HG02610 (cell line): ENCODE measurements around the gene OSBPL3.

Experiments used
- ATAC-seq: cut with Tn5 transposase; IDR thresholded peaks from one replicate; pipeline ENCODE4 v1.9.1; 2021; ENCODE audit warnings: mild to moderate bottlenecking, moderate library complexity; ENCODE audit not compliant: unreplicated experiment

OSBPL3 gene

GRCh38 chr7:24959735-24960485 lies 20.1 kb downstream of the OSBPL3 start:
- ATAC-seq: no peak

GRCh38 chr7:24958399-24958798 lies 21.6 kb downstream of the OSBPL3 start:
- no peak for ATAC-seq

- ATAC-seq: no peak
Observed at GRCh38 chr7:24956021-24956420, 24.0 kb downstream of the OSBPL3 start.

- ATAC-seq: no peak
Observed at GRCh38 chr7:24955313-24955712, 24.7 kb downstream of the OSBPL3 start.

- no peak for ATAC-seq
Observed at GRCh38 chr7:24952464-24952863, 27.5 kb downstream of the OSBPL3 start.

- no peak for ATAC-seq
Observed at GRCh38 chr7:24951441-24951980, 28.5 kb downstream of the OSBPL3 start.

GRCh38 chr7:24949884-24950283 lies 30.1 kb downstream of the OSBPL3 start:
- no peak for ATAC-seq

- ATAC-seq: peak; percentile 60
Observed at GRCh38 chr7:24948739-24949138, 31.2 kb downstream of the OSBPL3 start.

GRCh38 chr7:24946467-24946866 lies 33.5 kb downstream of the OSBPL3 start:
- ATAC-seq: no peak

- no peak for ATAC-seq
Observed at GRCh38 chr7:24945899-24946298, 34.1 kb downstream of the OSBPL3 start.

GRCh38 chr7:24943096-24943948 lies 36.7 kb downstream of the OSBPL3 start:
- no peak for ATAC-seq

- no peak for ATAC-seq
Observed at GRCh38 chr7:24942226-24942625, 37.8 kb downstream of the OSBPL3 start.

- ATAC-seq: no peak
Observed at GRCh38 chr7:24939416-24939815, 40.6 kb downstream of the OSBPL3 start.

- peak; percentile 61 for ATAC-seq
Observed at GRCh38 chr7:24936121-24936824, 43.7 kb downstream of the OSBPL3 start.

- ATAC-seq: no peak
Observed at GRCh38 chr7:24933298-24933697, 46.7 kb downstream of the OSBPL3 start.

GRCh38 chr7:24932815-24933214 lies 47.2 kb downstream of the OSBPL3 start:
- no peak for ATAC-seq

GRCh38 chr7:24932389-24932788 lies 47.6 kb downstream of the OSBPL3 start:
- ATAC-seq: no peak

- no peak for ATAC-seq
Observed at GRCh38 chr7:24931844-24932243, 48.1 kb downstream of the OSBPL3 start.

GRCh38 chr7:24930856-24931255 lies 49.1 kb downstream of the OSBPL3 start:
- no peak for ATAC-seq

- no peak for ATAC-seq
Observed at GRCh38 chr7:24926623-24927524, 53.1 kb downstream of the OSBPL3 start.
